ENCODE measurements around the gene KDF1. TPM values are rescaled to one million over a fixed set of nuclear protein-coding genes. Genes with fewer than 3 reads are reported as not detected.
A peak's percentile ranks its signal among the peaks of the same experiment; 100 is the strongest.

Gene KDF1
- total and polyA plus RNA-seq, 2 of the 13 experiments (the other 11 are each of a cell fraction or from before 2014, with no cell fraction given) = 1.9 to 4.9 TPM

- TF ChIP-seq, protein P1, sequence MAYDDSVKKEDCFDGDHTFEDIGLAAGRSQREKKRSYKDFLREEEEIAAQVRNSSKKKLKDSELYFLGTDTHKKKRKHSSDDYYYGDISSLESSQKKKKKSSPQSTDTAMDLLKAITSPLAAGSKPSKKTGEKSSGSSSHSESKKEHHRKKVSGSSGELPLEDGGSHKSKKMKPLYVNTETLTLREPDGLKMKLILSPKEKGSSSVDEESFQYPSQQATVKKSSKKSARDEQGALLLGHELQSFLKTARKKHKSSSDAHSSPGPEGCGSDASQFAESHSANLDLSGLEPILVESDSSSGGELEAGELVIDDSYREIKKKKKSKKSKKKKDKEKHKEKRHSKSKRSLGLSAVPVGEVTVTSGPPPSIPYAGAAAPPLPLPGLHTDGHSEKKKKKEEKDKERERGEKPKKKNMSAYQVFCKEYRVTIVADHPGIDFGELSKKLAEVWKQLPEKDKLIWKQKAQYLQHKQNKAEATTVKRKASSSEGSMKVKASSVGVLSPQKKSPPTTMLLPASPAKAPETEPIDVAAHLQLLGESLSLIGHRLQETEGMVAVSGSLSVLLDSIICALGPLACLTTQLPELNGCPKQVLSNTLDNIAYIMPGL (CRISPR knock-in tag; IDR thresholded peaks at IDR 0.05; ENCODE audit: borderline replicate concordance in 1 of 2, low read depth in 1 of 2) = 0 out of 4 replicates have a peak, but pooled peaks of 1 of the 2 experiments have one; percentile 30
- TF ChIP-seq ZNF10 (CRISPR knock-in tag; IDR thresholded peaks at IDR 0.05; ENCODE audit: borderline replicate concordance, low read depth) (no peak), SETDB1 (CRISPR knock-in tag; IDR thresholded peaks at IDR 0.05; ENCODE audit: borderline replicate concordance) (no peak), EP300 (IDR thresholded peaks at IDR 0.05; ENCODE audit: low read depth in 2 of 2, low read length in 2 of 2) (peak in 1 of 2 experiments; percentile 17; a peak in 1 of 4 replicates), EP300 (CRISPR knock-in tag; IDR thresholded peaks at IDR 0.05; ENCODE audit: borderline replicate concordance) (no peak), KDM5B (CRISPR knock-in tag; IDR thresholded peaks at IDR 0.05; ENCODE audit: borderline replicate concordance) (no peak), POLR2G (IDR thresholded peaks at IDR 0.05; ENCODE audit: low read depth, low read length) (peak; percentile 84), NFE2 (CRISPR knock-in tag; IDR thresholded peaks at IDR 0.05) (no peak), ZNF496 (CRISPR knock-in tag; IDR thresholded peaks at IDR 0.05; ENCODE audit: insufficient replicate concordance) (no peak), CREM (IDR thresholded peaks at IDR 0.05) (no peak), CREM (CRISPR knock-in tag; IDR thresholded peaks at IDR 0.05) (no peak), YY1 (IDR thresholded peaks at IDR 0.05; ENCODE audit: insufficient read depth, insufficient replicate concordance, low read depth, low read length) (no peak), GABPA (IDR thresholded peaks at IDR 0.05; ENCODE audit: low read depth, low read length) (no peak), GABPA (CRISPR knock-in tag; IDR thresholded peaks at IDR 0.05; ENCODE audit: low read depth) (0 out of 2 replicates have a peak, but pooled peaks have one; percentile 19), MED13 (CRISPR knock-in tag; IDR thresholded peaks at IDR 0.05) (no peak), ZNF770 (CRISPR knock-in tag; IDR thresholded peaks at IDR 0.05) (no peak), MEF2D (CRISPR knock-in tag; IDR thresholded peaks at IDR 0.05) (no peak), ZNF451 (CRISPR knock-in tag; IDR thresholded peaks at IDR 0.05) (0 out of 2 replicates have a peak, but pooled peaks have one; percentile 18), CBFB (CRISPR knock-in tag; IDR thresholded peaks at IDR 0.05) (no peak), HMG20B (CRISPR knock-in tag; conservative IDR thresholded peaks at IDR 0.05) (0 out of 2 replicates have a peak, but pooled peaks have one; percentile 25), ELF3 (CRISPR knock-in tag; IDR thresholded peaks at IDR 0.05) (peak; percentile 42; the same call in 1 of the 2 replicates)
- TF ChIP-seq, protein P2, sequence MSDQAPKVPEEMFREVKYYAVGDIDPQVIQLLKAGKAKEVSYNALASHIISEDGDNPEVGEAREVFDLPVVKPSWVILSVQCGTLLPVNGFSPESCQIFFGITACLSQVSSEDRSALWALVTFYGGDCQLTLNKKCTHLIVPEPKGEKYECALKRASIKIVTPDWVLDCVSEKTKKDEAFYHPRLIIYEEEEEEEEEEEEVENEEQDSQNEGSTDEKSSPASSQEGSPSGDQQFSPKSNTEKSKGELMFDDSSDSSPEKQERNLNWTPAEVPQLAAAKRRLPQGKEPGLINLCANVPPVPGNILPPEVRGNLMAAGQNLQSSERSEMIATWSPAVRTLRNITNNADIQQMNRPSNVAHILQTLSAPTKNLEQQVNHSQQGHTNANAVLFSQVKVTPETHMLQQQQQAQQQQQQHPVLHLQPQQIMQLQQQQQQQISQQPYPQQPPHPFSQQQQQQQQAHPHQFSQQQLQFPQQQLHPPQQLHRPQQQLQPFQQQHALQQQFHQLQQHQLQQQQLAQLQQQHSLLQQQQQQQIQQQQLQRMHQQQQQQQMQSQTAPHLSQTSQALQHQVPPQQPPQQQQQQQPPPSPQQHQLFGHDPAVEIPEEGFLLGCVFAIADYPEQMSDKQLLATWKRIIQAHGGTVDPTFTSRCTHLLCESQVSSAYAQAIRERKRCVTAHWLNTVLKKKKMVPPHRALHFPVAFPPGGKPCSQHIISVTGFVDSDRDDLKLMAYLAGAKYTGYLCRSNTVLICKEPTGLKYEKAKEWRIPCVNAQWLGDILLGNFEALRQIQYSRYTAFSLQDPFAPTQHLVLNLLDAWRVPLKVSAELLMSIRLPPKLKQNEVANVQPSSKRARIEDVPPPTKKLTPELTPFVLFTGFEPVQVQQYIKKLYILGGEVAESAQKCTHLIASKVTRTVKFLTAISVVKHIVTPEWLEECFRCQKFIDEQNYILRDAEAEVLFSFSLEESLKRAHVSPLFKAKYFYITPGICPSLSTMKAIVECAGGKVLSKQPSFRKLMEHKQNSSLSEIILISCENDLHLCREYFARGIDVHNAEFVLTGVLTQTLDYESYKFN (CRISPR knock-in tag; conservative IDR thresholded peaks at IDR 0.05) = 0 out of 2 replicates have a peak, but pooled peaks have one; percentile 15
Measured at GRCh38 chr1:27001570-27002360, 41.5 kb upstream of the KDF1 start (continued).
